NB4 (cell line): ENCODE measurements around the gene DEF6.

Experiments used
- CTCF ChIP-seq: IDR thresholded peaks from one replicate; pipeline ENCODE4 v1.5.1; 2012; ENCODE audit warnings: low read depth, low read length
- MYC ChIP-seq: IDR thresholded peaks from 2 replicates; pipeline ENCODE4 v1.6.1; 2011; ENCODE audit warnings: low read depth, low read length
- POLR2A ChIP-seq: IDR thresholded peaks from 2 replicates; pipeline ENCODE4 v1.6.1; 2011; ENCODE audit warnings: mild to moderate bottlenecking; ENCODE audit not compliant: insufficient read length; ENCODE audit errors: extremely low read depth

DNA sequence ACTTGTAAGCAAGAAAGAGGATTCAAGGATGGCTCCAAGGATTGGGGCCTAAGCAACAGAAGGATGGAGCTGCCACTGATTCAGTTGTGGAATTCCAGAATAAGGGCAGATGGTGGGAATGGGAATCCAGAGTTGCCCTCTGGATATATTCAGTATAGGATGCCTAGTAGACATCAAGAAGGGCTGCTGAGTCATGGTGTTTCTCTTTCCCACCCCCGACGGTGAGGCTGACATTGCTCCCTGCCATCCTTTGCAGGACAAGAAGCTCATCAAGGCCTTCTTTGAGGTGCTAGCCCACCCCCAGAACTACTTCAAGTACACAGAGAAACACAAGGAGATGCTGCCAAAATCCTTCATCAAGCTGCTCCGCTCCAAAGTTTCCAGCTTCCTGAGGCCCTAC is 49.3 kb upstream of the DEF6 start:
- TF ChIP-seq CTCF (no peak), POLR2A (no peak), MYC (no peak)
